Stimulated activated CD8-positive, alpha-beta memory T cell treated with anti-CD3 and anti-CD28 coated beads, Interleukin-4, amount 100 ng/mL, for 4 hours (primary cell): ENCODE data around the gene BICDL1.

Experiments
- DNase-seq, 2 donors: peaks; one replicate each; pipeline ENCODE4 v3.0.0-alpha.2; 2020; ENCODE audit warnings: low read depth in 2 of 2, low spot score in 1 of 2

The BICDL1 gene

DNA sequence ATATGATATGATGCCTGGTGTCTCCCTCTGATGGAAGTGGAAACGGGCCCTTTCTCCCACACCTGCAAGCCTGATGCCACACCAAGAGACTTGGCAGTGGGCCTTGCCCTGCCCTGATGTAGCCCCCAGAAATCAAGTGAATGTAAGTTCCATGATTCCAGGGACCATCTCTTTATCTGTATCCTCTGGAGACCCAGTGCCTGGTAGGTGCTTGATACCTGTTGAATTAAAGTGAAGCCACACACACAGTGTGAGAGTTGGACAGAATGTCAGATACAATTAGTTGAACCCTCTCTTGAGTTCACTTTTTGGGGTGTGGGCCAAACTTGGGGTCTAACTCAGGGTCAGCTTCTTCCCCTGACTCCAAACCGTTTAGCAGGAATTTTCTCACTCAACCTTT lies 132.3 kb downstream of the BICDL1 start:
- no peak for DNase-seq

DNA sequence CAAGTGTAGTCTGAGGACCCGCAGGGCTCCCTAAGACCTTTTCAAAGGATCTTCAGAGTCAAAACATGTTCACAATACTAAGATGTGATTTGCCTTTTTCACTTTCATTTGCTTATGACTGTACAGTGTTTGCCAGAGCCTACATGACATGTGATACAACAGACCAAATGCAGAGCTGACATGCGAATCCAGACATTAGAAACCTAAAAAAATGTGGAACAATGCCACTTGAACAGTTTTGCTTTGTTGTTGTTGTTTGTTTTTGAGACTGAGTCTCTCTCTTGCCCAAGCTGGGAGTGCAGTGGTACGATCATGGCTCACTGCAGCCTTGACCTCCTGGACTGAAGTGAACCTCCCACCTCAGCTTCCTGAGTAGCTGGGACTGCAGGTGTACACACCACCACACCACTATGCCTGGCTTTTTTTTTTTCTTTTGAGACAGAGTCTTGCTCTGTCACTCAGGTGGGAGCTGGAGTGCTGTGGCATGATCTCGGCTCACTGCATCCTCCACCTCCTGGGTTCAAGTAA lies 132.8 kb downstream of the BICDL1 start:
- no peak for DNase-seq

DNA sequence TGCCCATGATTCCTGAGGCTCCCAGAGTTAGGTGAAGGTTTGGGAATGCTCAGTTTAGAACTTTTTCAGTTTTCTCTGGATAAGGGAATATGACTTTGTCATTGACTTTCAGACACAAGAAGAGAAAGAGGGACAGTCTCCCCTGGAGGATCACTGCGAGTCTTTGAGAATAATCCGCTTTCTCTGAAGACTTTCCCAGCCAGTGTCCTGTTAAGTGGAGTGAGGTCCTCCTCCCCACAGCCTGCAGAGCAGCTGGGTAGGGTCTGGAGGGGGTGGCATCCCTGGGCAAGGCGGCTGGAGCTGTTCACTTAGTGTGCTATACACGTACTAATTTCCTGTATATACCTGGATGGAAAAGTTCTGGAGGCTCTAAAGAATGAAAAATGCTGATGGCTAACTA lies 136.0 kb downstream of the BICDL1 start:
- DNase-seq, result no peak

GRCh38 chr12:120125792-120126634 lies 137.0 kb downstream of the BICDL1 start:
- DNase-seq, result no peak

GRCh38 chr12:120126635-120127005 lies 137.6 kb downstream of the BICDL1 start:
- no peak for DNase-seq

DNA sequence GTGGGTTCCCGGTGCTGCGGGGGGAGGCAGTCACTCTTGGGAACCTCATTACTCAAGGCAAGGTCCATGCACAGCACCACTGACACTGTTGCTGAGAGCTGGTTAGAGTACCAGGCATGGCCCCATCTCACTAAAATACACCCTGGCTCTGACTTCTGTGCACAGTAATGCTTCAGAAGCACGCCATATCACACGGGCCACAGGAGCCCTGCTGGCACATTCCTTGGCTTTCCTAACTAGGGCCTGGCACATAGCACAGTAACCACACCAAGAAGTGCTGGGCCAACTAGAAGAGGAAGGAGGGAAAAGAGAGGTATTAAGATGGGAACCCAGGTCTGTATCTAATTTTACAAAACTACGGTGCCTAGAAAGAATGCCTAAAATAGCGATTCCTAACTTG lies 141.0 kb downstream of the BICDL1 start:
- DNase-seq, result no peak

DNA sequence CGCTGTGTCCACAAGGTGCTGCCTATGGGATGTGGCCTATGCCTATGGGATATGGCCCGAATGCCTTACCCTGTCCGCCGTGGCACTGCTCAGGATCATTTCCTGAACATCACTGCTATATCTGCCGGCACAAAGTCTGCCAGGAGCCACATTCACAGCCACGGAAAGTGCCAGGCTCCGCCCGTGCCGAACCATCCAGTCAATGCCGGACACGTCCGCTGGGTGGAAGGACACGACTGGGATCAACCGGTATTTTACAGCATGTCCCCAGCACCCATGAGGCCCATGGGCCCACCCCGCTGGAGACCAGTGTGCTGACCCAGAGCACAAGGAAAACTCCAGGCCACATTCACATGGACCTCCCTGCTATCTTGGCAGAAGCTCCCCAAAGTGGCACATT lies 142.1 kb downstream of the BICDL1 start:
- DNase-seq, result no peak

DNA sequence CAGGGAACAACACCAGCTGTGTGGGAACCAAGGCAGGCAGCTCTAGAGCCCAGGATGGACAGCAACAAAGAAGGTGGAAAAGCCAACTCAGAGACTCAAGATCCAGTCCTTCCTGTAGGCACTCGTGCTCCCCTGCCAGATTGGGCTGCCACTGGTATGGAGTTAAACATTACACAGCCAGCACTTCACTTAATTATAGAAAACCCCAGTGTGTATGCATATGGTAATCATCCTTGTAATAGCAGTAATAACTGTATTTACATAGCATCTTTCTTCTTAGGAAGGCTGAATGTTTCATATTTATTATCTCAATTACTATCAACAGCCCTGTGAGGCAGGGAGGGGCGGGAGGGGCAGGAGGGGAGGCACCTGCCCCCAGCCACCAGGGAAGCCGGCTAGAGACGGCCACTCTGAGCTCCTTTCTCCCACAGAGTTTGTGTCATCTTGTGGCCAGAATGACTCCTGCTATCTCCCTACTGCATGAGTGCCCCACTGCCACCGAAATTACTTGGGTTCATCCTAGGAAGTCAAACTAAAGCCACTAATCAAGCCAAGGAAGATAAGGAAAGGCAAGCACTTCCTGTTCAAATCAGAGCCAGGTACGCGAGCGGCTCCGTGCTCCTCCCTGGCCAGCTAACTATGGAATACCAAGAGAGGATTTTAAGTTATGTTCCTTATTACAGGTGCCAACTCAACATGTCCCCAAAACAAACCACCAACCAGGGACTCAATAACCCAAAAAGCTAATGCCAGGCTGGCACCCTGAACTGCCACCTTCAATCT lies 143.2 kb downstream of the BICDL1 start:
- no peak for DNase-seq

GRCh38 chr12:120132863-120133385 lies 143.9 kb downstream of the BICDL1 start:
- DNase-seq, result no peak

GRCh38 chr12:120134307-120134980 lies 145.4 kb downstream of the BICDL1 start:
- no peak for DNase-seq

DNA sequence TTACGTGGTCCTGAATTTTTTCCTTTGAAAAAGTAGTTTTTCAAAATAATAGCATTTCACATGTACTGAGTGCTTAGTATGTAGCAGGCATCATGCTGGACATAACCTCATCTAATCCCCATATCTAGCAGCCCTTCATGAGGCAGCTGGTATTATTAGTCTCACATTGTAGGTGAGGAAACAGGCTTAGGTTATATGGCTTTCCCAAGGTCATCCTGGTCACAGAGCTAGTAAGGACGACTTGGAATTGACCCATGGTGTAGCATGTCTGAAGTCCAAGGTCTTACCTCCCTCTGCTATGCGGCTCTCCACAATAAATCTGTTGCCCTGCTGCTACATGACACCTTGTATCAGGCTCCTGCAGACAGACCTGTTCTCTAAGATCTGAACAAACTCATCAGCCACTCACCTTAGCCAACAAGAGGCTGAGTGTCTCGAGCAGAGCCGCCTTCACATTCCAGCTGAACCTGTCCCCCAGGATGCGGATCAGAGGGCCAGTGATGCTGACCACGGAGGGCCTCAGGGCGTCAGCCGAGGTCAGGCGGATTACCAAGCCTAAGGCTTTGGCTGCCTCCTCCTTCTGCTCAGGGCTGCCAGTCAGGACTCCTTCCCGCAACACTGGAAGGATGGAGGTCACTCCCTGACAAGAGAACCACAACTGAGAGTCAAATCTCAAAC lies 147.2 kb downstream of the BICDL1 start:
- no peak for DNase-seq

- DNase-seq, result no peak
These were observed 148.8 kb downstream of the BICDL1 start for GRCh38 chr12:120137833-120138232.

DNA sequence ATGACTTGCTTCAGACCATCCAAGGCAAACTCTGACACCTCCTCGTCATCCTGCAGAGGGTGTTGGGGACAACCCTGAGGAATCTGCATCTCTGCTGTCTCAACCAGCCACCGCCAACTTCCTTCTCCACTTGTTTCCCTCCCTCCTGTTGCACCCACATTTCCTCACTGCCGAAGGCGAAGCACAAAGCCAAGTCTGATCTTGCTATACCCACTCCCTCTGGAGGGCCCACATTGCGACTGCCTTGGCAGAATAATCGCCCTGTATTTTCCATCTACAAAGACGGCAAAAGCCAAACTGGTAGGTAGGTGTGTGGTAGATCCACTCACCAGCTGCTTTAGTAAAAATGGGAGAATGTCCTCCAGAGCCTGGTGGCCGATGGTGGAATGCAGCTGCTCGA lies 149.3 kb downstream of the BICDL1 start:
- DNase-seq, result no peak

DNA sequence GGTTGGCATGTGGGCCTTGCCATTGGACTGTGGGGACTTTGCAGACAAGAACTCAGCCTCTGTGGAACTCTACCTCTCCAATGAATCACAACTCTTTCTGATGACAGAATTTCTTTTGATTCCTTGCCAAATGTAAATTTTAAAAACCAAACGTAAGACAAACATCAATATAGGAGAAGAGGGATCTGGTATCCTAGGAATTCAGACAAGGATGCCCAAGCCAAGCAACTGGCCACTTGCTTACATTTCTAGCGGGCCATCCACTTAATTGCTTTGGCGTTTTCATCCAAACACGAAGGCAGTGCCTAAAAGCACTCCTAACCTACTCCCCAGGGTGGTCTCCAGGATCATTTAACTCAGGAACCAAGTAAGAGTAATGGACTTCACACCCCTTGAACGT lies 150.9 kb downstream of the BICDL1 start:
- no peak for DNase-seq

DNA sequence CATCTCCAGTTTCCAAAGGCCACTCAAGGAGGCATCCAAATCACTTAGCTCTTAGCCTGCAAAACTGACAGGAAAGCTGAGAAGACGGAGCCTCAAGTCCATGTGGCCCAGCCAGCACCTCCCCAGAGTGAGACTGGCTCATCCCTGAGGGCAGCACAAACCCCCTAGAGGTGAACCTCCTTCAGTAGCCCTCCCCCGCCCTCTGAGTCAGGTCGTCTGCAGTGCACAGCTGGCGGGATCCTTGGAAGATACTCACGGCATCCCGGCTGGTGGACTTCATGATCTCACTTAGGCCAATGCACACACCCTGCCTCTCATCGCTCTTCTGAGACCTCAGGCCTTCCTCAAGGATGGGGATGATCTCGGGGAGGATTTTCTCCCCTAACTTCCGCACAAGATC lies 151.6 kb downstream of the BICDL1 start:
- no peak for DNase-seq

DNA sequence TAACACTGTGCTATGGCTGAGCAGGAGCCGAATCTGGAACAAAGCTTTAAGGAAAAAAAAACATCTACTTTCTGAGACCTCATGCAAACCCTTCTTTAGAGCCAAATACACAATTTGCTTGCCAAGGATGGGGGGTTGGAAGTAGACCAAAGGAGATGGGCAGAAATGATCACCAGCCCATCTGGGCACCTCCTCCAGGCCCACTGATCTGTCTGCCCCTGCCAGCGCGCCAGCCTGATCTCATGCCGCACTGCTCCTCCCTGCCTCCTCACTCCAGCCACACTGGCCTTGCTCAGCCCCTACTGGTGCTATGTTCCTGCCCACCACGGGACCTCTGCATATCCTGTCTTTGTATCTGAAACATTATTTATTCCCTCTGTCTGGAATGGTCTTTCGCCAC lies 152.3 kb downstream of the BICDL1 start:
- no peak for DNase-seq

GRCh38 chr12:120142231-120142877 lies 153.3 kb downstream of the BICDL1 start:
- no peak for DNase-seq
